GM12874 (cell line): ENCODE data around the gene GREB1.

Experiments used
- CTCF ChIP-seq: IDR thresholded peaks from 2 replicates; pipeline ENCODE4 v1.5.1; 2011; ENCODE audit warnings: low read depth, mild to moderate bottlenecking, control low read depth, low read length, moderate library complexity; ENCODE audit not compliant: insufficient read depth

The GREB1 gene

GRCh38 chr2:11592671-11593574, 59.1 kb downstream of the GREB1 start:
- TF ChIP-seq CTCF = no peak

- no peak for TF ChIP-seq CTCF
Measured at GRCh38 chr2:11596801-11597200, 63.0 kb downstream of the GREB1 start.

GRCh38 chr2:11597538-11598225, 63.8 kb downstream of the GREB1 start:
- TF ChIP-seq CTCF = no peak

GRCh38 chr2:11598228-11598731, 64.4 kb downstream of the GREB1 start:
- TF ChIP-seq CTCF = no peak

GRCh38 chr2:11602563-11603204, 68.8 kb downstream of the GREB1 start:
- TF ChIP-seq CTCF = no peak

- no peak for TF ChIP-seq CTCF
Measured at GRCh38 chr2:11610624-11611242, 76.9 kb downstream of the GREB1 start.
